Measurements from ENCODE around the gene EPHA10.

DNA sequence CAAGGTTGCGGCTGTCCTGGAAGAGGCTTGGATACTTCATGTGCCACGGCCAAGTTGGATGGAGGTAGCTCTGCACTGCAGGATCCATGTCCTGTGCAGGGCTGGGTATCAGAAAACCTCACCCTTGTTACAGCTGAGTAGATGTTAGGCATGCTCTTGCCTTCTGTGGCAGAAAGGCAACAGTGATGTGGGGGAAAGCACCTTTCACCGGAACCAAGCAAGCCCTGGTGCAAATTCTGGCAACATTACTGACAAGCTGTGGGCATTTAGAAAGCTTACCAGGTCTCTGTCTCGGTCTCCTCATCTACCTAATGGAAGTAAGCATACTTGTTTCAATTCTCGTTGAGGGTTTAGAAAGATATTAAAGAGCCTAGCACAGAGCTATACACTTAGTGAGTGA, 87.1 kb downstream of the EPHA10 start:
- TF ChIP-seq EZH2 (IDR thresholded peaks at IDR 0.05) (no peak), POLR2AphosphoS5 (IDR thresholded peaks at IDR 0.05; ENCODE audit: borderline replicate concordance, low read depth, low read length) (no peak), FOXP2 (optimal IDR thresholded peaks at IDR 0.05; ENCODE audit: control extremely low read depth, extremely low read length, insufficient read depth) (no peak)
